GM21526 (cell line): Measurements from ENCODE around the gene RBMS1.

Experiments
- ATAC-seq: cut with Tn5 transposase; IDR thresholded peaks from one replicate; pipeline ENCODE4 v1.9.1; 2021; ENCODE audit warnings: moderate library complexity; ENCODE audit not compliant: unreplicated experiment, low FRiP score

The RBMS1 gene

DNA sequence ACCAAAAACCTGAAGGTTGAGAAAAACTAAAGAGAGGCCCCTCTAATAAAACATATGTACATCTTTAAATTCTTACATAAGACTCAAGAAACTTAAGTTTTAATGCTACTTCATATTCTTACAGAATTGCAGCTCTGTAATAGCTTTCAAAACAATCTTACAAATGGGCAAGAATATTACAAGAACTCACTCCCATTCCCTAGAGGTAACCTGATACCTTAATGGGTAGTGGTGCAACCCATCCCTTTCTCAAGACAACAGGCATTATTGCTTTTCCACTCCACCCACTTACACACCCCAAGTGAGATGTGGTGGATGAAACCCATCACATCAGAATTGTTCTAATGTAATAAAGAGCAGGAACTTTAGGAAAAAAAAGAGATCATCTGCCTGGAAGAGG, 103.7 kb downstream of the RBMS1 start:
- ATAC-seq, result no peak

- no peak for ATAC-seq
Measured at GRCh38 chr2:160388464-160389263, 104.9 kb downstream of the RBMS1 start.

DNA sequence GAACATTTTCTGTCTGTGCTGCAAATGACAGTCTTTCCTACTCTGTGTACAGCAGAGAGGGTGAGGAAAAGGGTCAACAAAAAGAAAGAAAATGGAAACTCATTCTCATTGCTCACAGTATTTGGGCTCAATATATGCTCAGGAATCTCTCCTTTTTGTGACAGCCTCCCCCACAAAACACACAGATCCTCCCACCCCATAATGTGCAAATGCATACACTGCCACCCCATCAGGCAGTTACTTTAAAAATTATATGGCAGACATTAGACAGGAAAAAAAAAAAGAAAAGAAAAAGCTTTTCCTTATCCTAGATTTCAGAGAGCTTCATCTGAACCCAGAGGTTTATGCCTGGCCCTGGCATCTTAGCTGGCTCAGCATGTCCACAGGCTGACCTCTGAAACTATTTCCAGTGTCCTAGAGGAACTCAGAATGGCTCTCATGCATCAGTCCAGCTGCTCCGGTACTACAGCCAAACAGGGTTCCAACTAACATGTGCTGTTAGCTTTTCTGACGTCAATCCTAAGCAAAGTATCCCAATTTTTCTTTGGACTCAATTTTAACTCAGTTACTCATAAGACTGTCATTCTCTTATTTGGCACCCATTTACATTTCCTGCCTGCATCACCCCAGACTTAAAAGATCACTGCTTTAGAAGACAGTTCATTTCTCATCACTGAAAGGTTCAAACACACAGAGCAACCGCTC, 105.9 kb downstream of the RBMS1 start:
- no peak for ATAC-seq

- ATAC-seq, result no peak
Measured at GRCh38 chr2:160384791-160385190, 108.8 kb downstream of the RBMS1 start.

GRCh38 chr2:160381425-160381951, 112.1 kb downstream of the RBMS1 start:
- ATAC-seq, result no peak

DNA sequence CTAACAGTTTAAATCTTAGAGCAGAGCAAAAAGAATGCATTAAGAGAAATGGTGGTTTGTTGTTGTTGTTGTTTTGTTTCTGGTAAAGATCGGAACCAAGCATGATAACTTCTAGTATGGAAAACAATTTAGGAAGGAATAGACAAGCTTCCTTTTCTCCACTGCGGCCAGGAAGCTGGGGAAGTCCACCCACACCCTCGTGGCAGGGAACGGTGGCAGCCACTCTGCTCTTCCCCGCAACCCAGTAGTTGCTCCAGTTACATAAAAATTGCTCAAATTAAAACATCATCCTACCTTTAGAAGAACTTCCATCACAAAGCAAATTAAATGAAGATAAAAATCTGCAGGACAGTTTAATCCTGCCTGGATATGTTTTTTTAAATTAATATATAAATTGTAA, 113.0 kb downstream of the RBMS1 start:
- ATAC-seq, result no peak

DNA sequence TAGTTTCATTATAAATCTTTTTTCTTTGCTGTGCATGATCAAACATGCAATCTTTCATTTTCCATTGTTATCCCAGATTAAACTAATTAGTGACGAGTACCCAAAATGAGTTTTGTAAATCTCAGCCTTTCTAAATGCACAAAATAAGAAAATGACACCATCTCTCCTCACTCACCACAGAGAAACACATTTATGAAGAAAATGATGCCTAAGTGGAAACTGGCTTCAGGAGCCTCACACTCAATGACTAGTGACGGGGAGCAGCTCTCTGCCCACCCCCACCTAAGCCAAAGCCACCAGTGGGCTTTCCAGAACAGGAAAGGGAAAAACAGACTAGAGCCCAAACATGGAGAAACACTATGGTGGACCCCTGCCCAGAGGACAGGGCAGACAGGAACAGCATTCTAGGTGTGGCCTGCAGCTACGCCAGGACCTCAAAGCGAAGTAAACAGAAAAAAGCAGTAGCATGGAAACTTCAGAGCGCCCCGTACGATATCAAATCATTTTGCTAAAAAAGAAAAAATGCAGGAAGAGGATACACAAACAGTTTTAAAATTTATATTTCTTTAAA, 113.5 kb downstream of the RBMS1 start:
- no peak for ATAC-seq

DNA sequence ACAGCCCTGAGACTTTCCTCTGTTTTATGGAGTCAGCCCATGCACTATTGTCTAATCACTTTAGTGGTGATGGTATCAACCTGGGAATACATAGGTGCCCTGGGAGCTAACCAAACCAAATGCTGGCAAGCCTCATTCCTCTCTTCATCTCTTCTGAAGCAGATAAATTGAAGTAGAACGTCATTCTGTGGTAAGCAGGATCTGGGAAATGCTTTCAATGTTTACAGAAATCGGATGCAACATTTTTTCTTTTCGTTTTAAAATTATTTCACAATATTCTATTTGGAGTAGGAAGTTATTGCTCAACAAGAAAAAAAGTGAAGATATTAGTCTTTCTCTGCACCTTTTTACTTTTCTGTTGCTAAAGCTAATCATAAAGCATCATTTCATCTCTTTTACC, 114.2 kb downstream of the RBMS1 start:
- ATAC-seq, result no peak

- ATAC-seq, result no peak
Measured at GRCh38 chr2:160377204-160377995, 116.2 kb downstream of the RBMS1 start.

DNA sequence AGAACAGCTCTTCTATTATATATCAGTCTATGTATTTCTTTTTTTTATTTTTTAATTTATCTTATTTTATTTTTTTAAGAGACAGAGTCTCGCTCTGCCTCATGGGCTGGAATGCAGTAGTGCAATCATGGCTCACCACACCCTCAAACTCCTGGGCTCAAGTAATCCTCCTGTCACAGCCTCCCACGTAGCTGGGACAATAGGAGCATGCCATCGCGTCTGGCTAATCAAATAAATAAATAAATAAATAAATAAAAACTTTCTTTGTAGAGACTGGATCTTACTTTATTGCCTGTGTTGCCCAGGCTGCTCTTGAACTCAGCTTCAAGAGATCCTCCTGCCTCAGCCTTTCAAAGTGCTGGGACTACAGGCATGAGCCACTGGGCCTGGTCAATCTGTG, 117.0 kb downstream of the RBMS1 start:
- no peak for ATAC-seq

DNA sequence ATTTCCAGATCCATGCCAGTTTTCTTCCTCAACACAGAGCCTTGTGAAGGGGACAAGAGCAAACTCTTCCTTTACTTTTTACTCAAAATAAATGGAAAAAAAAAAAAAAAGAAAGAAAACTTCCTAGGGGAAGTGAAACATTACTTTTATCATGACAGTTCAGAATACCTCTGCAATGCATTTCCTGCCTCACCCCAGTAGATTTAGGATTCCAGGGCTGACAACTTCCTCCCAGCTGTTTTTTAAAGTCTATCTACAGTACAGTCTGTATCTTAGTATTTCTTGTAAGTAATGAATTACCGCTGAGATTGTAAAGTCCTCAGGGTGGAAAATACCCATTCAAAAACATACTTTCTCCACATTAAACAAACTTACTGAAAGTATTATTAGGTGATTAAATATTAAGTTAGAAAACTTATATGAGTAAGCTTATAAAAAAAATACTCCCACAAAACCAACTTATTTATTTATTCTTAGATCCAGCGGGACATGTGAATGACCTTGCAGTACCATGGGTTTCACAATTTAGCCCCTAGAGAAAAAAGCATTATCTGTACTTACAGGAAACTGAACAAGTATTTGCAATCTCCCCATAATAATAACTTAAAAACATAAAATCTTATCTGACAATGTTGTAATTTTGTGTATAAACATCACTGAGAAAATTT, 117.7 kb downstream of the RBMS1 start:
- ATAC-seq, result no peak

- no peak for ATAC-seq
Measured at GRCh38 chr2:160375037-160375436, 118.6 kb downstream of the RBMS1 start.

DNA sequence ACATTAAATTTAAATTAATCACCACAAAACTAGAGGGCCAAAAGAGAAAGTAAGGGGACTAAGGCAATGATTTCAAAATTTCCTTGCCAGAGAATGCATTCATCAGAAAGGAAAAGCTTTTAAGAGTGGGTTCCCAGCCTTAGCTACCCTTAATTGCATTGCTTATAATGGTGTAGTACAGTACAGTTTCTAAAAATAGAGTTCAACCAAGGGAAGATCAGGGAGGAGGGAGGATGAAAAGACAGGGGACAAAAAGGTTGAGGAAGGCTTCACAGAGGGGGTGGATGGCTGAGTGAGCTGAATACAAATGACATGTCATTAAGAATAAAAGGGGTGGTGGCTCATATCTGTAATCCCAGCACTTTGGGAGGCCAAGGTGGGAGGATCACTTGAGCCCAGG, 119.9 kb downstream of the RBMS1 start:
- no peak for ATAC-seq

DNA sequence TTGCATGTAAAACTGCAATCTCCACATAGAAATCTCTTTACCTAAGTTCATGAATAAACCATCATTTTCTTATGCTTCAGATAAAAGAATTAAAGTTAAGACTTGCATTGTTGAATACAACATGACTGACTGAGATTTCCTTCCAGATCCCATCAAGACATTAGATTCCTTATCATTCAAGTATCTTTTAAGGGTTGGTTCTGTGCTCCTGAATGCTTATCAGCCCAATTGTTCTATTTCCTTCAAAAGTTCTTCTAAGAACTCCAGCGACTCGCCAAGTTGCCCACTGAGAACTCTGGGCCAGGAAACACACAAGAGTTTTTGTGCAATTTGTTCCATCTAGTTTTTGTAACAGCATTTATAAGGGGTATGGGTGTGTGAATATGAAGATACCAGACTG, 120.3 kb downstream of the RBMS1 start:
- ATAC-seq, result no peak

- no peak for ATAC-seq
Measured at GRCh38 chr2:160372585-160372984, 121.0 kb downstream of the RBMS1 start.

DNA sequence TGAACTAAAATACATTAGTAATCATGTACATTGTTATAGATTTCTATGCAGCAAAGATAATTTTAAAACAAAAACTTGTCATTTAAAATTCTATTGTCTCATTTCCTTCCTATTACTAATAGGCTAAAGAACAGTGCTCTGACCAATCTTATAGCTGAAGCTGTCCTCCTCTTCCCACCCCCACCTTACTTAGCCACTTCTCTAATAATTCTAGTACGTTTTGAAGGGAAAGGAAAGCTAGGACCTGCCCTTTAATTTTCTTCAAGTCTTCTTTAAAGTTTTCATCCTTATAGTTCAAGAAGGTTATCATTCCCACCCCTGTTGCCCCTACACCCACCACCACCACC, 121.6 kb downstream of the RBMS1 start:
- no peak for ATAC-seq

DNA sequence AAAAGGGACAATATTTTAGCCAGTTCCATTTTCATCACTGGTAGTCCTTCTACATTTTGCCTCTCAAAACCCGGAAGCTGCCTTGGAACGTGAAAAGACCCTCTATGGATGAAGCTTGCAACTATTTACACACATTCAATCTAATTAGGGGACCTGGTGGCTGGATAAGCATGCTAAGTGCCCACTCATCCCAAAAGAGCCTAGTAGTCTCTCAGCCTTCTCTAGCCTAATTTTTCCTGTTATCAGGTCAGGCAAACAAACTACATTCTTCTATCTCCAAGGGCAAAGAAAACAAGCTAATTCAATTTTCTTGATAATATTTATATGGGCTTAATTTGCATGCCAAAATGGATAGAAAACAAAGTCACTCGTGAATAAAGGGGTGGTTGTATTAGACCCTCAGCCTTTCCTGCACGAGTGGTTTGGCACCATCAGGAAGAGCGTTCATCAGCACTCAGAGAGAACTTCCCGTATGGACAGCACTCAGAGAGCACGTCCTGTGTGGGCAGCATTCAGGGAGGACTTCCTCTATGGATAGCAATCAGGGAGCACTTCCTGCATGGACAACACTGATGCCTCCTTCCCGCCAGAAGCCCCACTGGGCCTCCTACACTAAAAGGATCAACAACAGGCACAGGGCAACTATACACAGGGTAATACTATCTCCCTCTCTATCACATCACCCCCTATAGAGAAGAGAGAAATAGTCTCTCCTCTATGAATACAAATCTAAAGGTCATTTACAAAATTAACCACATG, 122.2 kb downstream of the RBMS1 start:
- ATAC-seq, result no peak

DNA sequence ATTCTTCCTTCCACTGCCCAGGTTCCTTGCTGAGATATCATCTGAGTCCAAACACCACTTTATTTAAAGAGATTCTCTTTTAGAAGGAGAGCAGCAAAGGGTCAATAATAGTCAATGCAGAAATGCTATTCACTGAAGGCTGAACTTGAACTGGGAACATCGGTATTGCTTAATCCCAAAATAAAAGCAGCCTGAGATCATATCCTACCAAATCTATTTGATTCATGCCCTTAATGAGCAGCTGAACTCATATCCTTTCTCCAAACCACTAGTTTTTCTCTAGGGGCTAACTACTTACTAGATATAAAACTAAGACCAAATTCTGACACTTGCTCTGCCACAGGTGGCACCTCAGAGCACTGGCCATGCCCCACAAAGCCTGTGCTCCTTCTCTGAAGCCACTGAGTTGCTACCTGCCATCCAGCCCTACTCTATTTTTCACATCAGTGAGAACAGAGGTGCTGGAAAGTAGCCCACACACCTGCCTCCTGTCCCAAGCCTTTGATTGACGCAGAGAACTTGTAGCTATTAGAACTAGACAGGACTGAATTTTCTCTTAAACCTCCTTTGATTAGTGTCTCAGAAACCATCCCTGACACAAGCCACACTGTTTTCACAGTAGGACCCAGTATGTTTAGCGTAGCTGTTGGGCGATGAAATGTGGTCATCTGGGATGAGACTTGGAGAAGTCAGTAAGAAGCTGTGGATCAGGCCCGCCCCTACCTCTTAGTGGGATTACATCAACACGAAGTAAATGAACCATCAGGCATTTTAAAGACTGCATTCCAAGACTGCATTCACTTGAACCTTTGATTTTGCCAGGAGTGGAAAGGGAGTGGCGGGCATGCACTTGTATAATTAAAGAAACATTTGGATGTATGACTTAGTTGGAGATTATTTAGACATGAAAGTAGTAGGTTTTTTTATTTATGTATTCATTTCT, 124.3 kb downstream of the RBMS1 start:
- ATAC-seq, result no peak

GRCh38 chr2:160367887-160368286, 125.7 kb downstream of the RBMS1 start:
- no peak for ATAC-seq
